Endodermal cell (in vitro differentiated cells): ENCODE data around the gene CASP2. TPM values are rescaled to one million over a fixed set of nuclear protein-coding genes. Genes with fewer than 3 reads are reported as not detected.

ENCODE experiments used
- DNase-seq: peaks from one replicate; pipeline ENCODE4 v3.0.0-alpha.2; 2017
- H3K27ac ChIP-seq: 2 replicates; pipeline ENCODE4 v1.5.1; 2013; ENCODE audit warnings: mild to moderate bottlenecking, low read depth, low read length, moderate library complexity
- H3K27me3 ChIP-seq: 2 replicates; pipeline ENCODE4 v1.6.1; 2013; ENCODE audit warnings: mild to moderate bottlenecking, low read length, moderate library complexity; ENCODE audit not compliant: insufficient read depth, control insufficient read depth, poor library complexity, severe bottlenecking
- H3K36me3 ChIP-seq: 2 replicates; pipeline ENCODE4 v1.7.0; 2013; ENCODE audit warnings: mild to moderate bottlenecking, low read length, moderate library complexity; ENCODE audit not compliant: control insufficient read depth, insufficient read depth
- H3K4me1 ChIP-seq: one replicate; pipeline ENCODE4 v1.7.0; 2013; ENCODE audit warnings: low read length; ENCODE audit not compliant: control insufficient read depth, insufficient read depth
- H3K4me3 ChIP-seq: 2 replicates; pipeline ENCODE4 v1.5.1; 2013; ENCODE audit warnings: mild to moderate bottlenecking, low read length, moderate library complexity
- H3K9ac ChIP-seq: 2 replicates; pipeline ENCODE4 v1.6.1; 2013; ENCODE audit warnings: mild to moderate bottlenecking, low read length, moderate library complexity; ENCODE audit not compliant: poor library complexity, severe bottlenecking; ENCODE audit errors: extremely low read depth
- H3K9me3 ChIP-seq: 2 replicates; pipeline ENCODE4 v1.6.1; 2013; ENCODE audit warnings: mild to moderate bottlenecking, low read length, moderate library complexity; ENCODE audit not compliant: control insufficient read depth
- H3K27ac Mint-ChIP-seq: 2 replicates; pipeline ENCODE4 v1.8.0; 2020; ENCODE audit warnings: mixed read lengths
- H3K27me3 Mint-ChIP-seq: 2 replicates; pipeline ENCODE4 v1.8.0; 2021; ENCODE audit warnings: mild to moderate bottlenecking, mixed read lengths; ENCODE audit not compliant: insufficient read depth
- H3K36me3 Mint-ChIP-seq: 2 replicates; pipeline ENCODE4 v1.8.0; 2020; ENCODE audit warnings: low read depth, mixed read lengths
- H3K4me1 Mint-ChIP-seq: 2 replicates; pipeline ENCODE4 v1.8.0; 2020; ENCODE audit warnings: mixed read lengths
- H3K4me3 Mint-ChIP-seq: 2 replicates; pipeline ENCODE4 v1.8.0; 2020; ENCODE audit warnings: mild to moderate bottlenecking, moderate library complexity, mixed read lengths
- H3K9me3 Mint-ChIP-seq: 2 replicates; pipeline ENCODE4 v1.8.0; 2020; ENCODE audit warnings: mild to moderate bottlenecking, mixed read lengths
- WGBS, 2 experiments: methylation state at CpG; one replicate each; pipeline versions ENCODE4 v1.1.5 to v1.1.7; 2013; ENCODE audit warnings: missing lambda C conversion rate in 2 of 2, mixed read lengths in 1 of 2; ENCODE audit not compliant: insufficient coverage in 1 of 2, insufficient read length in 1 of 2; 5-methylcytosine and 5-hydroxymethylcytosine counted together
- total RNA-seq, 2 donors: library from RNA; stranded (reverse); fragmentation: NEBNext Ultra II Directional in 1 of 2; extraction: Animal tissue kit (Norgen Biotek cat#: 25700) in 1 of 2; gene quantifications; 2 replicates in 1 of 2; 3 replicates in 1 of 2; pipeline ENCODE4 v1.2.1, GENCODE V29; 2021
- TF ChIP-seq, protein P1 (sequence below): fragments of 200-600 bp; sonication (generic); conservative IDR thresholded peaks from 2 replicates; pipeline ENCODE4 v1.5.0; 2021; ENCODE audit warnings: antibody characterized with exemption, mild to moderate bottlenecking

Gene CASP2
- total RNA-seq, 2 donors from 2014 or later = 47.9 to 48.3 TPM

DNA sequence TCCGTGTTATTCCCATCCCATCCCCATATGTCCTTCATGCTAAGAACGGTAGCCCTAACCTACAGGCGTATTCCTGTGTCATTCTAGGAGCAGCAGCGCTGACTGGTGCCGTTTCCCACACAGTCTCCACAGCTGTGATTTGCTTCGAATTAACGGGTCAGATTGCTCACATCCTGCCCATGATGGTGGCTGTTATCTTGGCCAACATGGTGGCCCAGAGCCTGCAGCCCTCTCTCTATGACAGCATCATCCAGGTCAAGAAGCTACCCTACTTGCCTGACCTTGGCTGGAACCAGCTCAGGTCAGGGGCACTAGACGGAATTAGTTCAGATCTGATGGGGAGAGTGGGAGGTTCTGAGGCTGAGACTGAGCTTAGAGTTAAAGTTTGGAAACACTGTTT lies 53.7 kb downstream of the CASP2 start:
- no peaks in the 10 kb centered on the region for H3K4me1 ChIP-seq
- Mint-ChIP-seq H3K27ac (no peak overlapping the region), H3K27me3 (peaks cover 29% of the 10 kb centered on the region), H3K4me3 (no peak overlapping the region), H3K9me3 (no peaks in the 10 kb centered on the region), H3K4me1 (peaks cover 3% of the 10 kb centered on the region), H3K36me3 (no peaks in the 10 kb centered on the region)
- H3K27me3 ChIP-seq = peaks cover 12% of the 10 kb centered on the region
- H3K4me3 ChIP-seq = no peak overlapping the region
- no peaks in the 10 kb centered on the region for H3K36me3 ChIP-seq
- H3K9ac ChIP-seq = no peak overlapping the region
- no peak overlapping the region for H3K27ac ChIP-seq
- TF ChIP-seq, protein P1, sequence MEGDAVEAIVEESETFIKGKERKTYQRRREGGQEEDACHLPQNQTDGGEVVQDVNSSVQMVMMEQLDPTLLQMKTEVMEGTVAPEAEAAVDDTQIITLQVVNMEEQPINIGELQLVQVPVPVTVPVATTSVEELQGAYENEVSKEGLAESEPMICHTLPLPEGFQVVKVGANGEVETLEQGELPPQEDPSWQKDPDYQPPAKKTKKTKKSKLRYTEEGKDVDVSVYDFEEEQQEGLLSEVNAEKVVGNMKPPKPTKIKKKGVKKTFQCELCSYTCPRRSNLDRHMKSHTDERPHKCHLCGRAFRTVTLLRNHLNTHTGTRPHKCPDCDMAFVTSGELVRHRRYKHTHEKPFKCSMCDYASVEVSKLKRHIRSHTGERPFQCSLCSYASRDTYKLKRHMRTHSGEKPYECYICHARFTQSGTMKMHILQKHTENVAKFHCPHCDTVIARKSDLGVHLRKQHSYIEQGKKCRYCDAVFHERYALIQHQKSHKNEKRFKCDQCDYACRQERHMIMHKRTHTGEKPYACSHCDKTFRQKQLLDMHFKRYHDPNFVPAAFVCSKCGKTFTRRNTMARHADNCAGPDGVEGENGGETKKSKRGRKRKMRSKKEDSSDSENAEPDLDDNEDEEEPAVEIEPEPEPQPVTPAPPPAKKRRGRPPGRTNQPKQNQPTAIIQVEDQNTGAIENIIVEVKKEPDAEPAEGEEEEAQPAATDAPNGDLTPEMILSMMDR = no peak
- DNase-seq = peak; percentile 15
- 95 to 98% methylated on average over 7 to 8 of the region's 8 CpGs for WGBS, 2 experiments
- H3K9me3 ChIP-seq = peaks cover 6% of the 10 kb centered on the region

DNA sequence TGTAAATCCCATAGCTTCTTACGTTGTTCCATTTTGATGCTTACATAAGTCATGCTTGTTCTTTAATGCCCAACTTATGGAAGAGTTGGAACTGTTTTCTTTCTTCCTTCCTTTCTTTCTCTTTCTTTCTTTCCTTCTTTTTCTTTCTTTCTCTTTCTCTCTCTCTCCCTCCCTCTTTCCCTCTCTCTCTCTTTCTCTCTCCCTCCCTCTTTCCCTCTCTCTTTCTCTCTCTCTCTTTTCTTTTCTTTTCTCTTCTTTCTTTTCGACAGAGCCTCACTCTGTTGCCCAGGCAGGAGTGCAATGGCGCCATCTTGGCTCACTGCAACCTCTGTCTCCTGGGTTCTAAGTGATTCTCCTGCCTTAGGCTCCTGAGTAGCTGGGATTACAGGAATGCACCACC lies 55.4 kb downstream of the CASP2 start:
- WGBS, 2 experiments = 89 to 92% methylated on average over 3 of the region's 3 CpGs
- Histone ChIP-seq H3K27ac (no peak overlapping the region), H3K9ac (no peak overlapping the region), H3K4me1 (no peaks in the 10 kb centered on the region), H3K4me3 (no peak overlapping the region), H3K36me3 (no peaks in the 10 kb centered on the region), H3K27me3 (peaks cover 19% of the 10 kb centered on the region), H3K9me3 (no peaks in the 10 kb centered on the region)
- DNase-seq = peak; percentile 7
- H3K36me3 Mint-ChIP-seq = no peaks in the 10 kb centered on the region
- TF ChIP-seq, protein P1 = peak; percentile 17
- H3K4me3 Mint-ChIP-seq = no peak overlapping the region
- peaks cover 3% of the 10 kb centered on the region for H3K4me1 Mint-ChIP-seq
- no peaks in the 10 kb centered on the region for H3K9me3 Mint-ChIP-seq
- no peak overlapping the region for H3K27ac Mint-ChIP-seq
- H3K27me3 Mint-ChIP-seq = peaks cover 39% of the 10 kb centered on the region

DNA sequence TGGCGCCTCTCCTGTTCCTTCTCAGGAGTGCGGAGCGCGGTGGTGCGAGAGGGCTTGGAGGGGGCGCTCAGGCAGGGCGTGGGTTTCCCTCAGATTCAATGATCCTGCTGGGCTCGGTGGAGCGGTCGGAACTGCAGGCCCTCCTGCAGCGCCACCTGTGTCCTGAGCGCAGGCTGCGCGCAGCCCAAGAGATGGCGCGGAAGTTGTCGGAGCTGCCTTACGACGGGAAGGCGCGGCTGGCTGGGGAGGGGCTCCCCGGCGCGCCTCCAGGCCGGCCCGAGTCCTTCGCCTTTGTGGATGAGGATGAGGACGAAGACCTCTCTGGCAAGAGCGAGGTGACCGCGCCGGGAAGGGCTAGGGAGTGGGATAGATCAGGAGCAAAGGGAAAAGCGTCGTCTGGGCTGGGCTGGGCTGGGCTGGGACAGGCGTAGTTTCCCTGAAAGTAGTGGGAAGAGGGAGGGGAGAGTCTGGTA lies 57.3 kb downstream of the CASP2 start:
- DNase-seq = peak; percentile 94
- H3K9me3 Mint-ChIP-seq = no peaks in the 10 kb centered on the region
- no peak overlapping the region for H3K27ac Mint-ChIP-seq
- Histone ChIP-seq H3K27ac (no peak overlapping the region), H3K27me3 (peaks cover 19% of the 10 kb centered on the region), H3K36me3 (no peaks in the 10 kb centered on the region), H3K9ac (no peak overlapping the region), H3K4me3 (no peak overlapping the region), H3K4me1 (no peaks in the 10 kb centered on the region), H3K9me3 (no peaks in the 10 kb centered on the region)
- TF ChIP-seq, protein P1 = peak; percentile 75
- H3K36me3 Mint-ChIP-seq = no peaks in the 10 kb centered on the region
- H3K4me1 Mint-ChIP-seq = peaks cover 3% of the 10 kb centered on the region
- H3K4me3 Mint-ChIP-seq = peak overlapping the region; percentile 50
- H3K27me3 Mint-ChIP-seq = peaks cover 41% of the 10 kb centered on the region
- WGBS, 2 experiments = 6 to 8% methylated on average over 16 to 35 of the region's 35 CpGs
